ENCODE data around the gene SLC12A4.
A peak's percentile ranks its signal among the peaks of the same experiment; 100 is the strongest.

The SLC12A4 gene

GRCh38 chr16:67963662-67964321 is 4.6 kb downstream of the SLC12A4 start:
- no peaks in the 10 kb centered on the region for H3K9me3 ChIP-seq (ENCODE audit: control insufficient read depth in 5 of 5, low read length in 5 of 5)
- H3K4me1 ChIP-seq (ENCODE audit: control insufficient read depth in 5 of 5, insufficient read depth in 5 of 5, low read length in 5 of 5): peaks cover 27 to 94% (median 83%) of the 10 kb centered on the region in 5 donors
- peak overlapping the region in 1 of 5 donors; percentile 5 for H3K9ac ChIP-seq (ENCODE audit: low read length in 5 of 5)
- peak overlapping the region; percentile 84 for H3K27ac ChIP-seq (ENCODE audit: low read depth, low read length)
- peaks cover 0 to 50% (median 46%) of the 10 kb centered on the region in 5 donors for H3K36me3 ChIP-seq (ENCODE audit: control insufficient read depth in 5 of 5, insufficient read depth in 5 of 5, low read length in 5 of 5)
- peaks cover 0 to 3% (median 0%) of the 10 kb centered on the region in 5 donors for H3K27me3 ChIP-seq (ENCODE audit: control insufficient read depth in 5 of 5, insufficient read depth in 4 of 5, low read length in 5 of 5)
- H3K4me3 ChIP-seq (ENCODE audit: low read depth in 1 of 5, low read length in 5 of 5): peak overlapping the region in 2 of 5 donors; percentile 17 to 36

- Histone ChIP-seq H3K4me3 (ENCODE audit: low read depth in 1 of 5, low read length in 5 of 5) (peak overlapping the region in 2 of 5 donors; percentile 17 to 36), H3K27me3 (ENCODE audit: control insufficient read depth in 5 of 5, insufficient read depth in 4 of 5, low read length in 5 of 5) (peaks cover 0 to 3% (median 0%) of the 10 kb centered on the region in 5 donors), H3K4me1 (ENCODE audit: control insufficient read depth in 5 of 5, insufficient read depth in 5 of 5, low read length in 5 of 5) (peaks cover 27 to 97% (median 81%) of the 10 kb centered on the region in 5 donors), H3K9me3 (ENCODE audit: control insufficient read depth in 5 of 5, low read length in 5 of 5) (no peaks in the 10 kb centered on the region), H3K9ac (ENCODE audit: low read length in 5 of 5) (peak overlapping the region in 1 of 5 donors; percentile 5), H3K36me3 (ENCODE audit: control insufficient read depth in 5 of 5, insufficient read depth in 5 of 5, low read length in 5 of 5) (peaks cover 0 to 55% (median 52%) of the 10 kb centered on the region in 5 donors), H3K27ac (ENCODE audit: low read depth, low read length) (peak overlapping the region; percentile 84)
These were observed 5.2 kb downstream of the SLC12A4 start for GRCh38 chr16:67963292-67963661.

- Histone ChIP-seq H3K27ac (ENCODE audit: low read depth, low read length) (peak overlapping the region; percentile 84), H3K9me3 (ENCODE audit: control insufficient read depth in 5 of 5, low read length in 5 of 5) (no peaks in the 10 kb centered on the region), H3K36me3 (ENCODE audit: control insufficient read depth in 5 of 5, insufficient read depth in 5 of 5, low read length in 5 of 5) (peaks cover 0 to 66% (median 63%) of the 10 kb centered on the region in 5 donors), H3K4me3 (ENCODE audit: low read depth in 1 of 5, low read length in 5 of 5) (no peak overlapping the region), H3K27me3 (ENCODE audit: control insufficient read depth in 5 of 5, insufficient read depth in 4 of 5, low read length in 5 of 5) (peaks cover 0 to 3% (median 0%) of the 10 kb centered on the region in 5 donors), H3K4me1 (ENCODE audit: control insufficient read depth in 5 of 5, insufficient read depth in 5 of 5, low read length in 5 of 5) (peaks cover 23 to 88% (median 74%) of the 10 kb centered on the region in 5 donors), H3K9ac (ENCODE audit: low read length in 5 of 5) (peak overlapping the region in 1 of 5 donors; percentile 28)
These were observed 6.3 kb downstream of the SLC12A4 start for GRCh38 chr16:67962135-67962534.

- Histone ChIP-seq H3K27me3 (ENCODE audit: control insufficient read depth in 5 of 5, insufficient read depth in 4 of 5, low read length in 5 of 5) (peaks cover 0 to 3% (median 0%) of the 10 kb centered on the region in 5 donors), H3K9ac (ENCODE audit: low read length in 5 of 5) (peak overlapping the region in 1 of 5 donors; percentile 24), H3K4me3 (ENCODE audit: low read depth in 1 of 5, low read length in 5 of 5) (no peak overlapping the region), H3K4me1 (ENCODE audit: control insufficient read depth in 5 of 5, insufficient read depth in 5 of 5, low read length in 5 of 5) (peaks cover 18 to 82% (median 68%) of the 10 kb centered on the region in 5 donors), H3K36me3 (ENCODE audit: control insufficient read depth in 5 of 5, insufficient read depth in 5 of 5, low read length in 5 of 5) (peaks cover 0 to 66% (median 63%) of the 10 kb centered on the region in 5 donors), H3K9me3 (ENCODE audit: control insufficient read depth in 5 of 5, low read length in 5 of 5) (no peaks in the 10 kb centered on the region), H3K27ac (ENCODE audit: low read depth, low read length) (peak overlapping the region; percentile 84)
These were observed 6.9 kb downstream of the SLC12A4 start for GRCh38 chr16:67961551-67961957.

- Histone ChIP-seq H3K27ac (ENCODE audit: low read depth, low read length) (peak overlapping the region; percentile 84), H3K4me1 (ENCODE audit: control insufficient read depth in 5 of 5, insufficient read depth in 5 of 5, low read length in 5 of 5) (peaks cover 13 to 64% (median 54%) of the 10 kb centered on the region in 5 donors), H3K9me3 (ENCODE audit: control insufficient read depth in 5 of 5, low read length in 5 of 5) (no peaks in the 10 kb centered on the region), H3K36me3 (ENCODE audit: control insufficient read depth in 5 of 5, insufficient read depth in 5 of 5, low read length in 5 of 5) (peaks cover 0 to 76% (median 70%) of the 10 kb centered on the region in 5 donors), H3K9ac (ENCODE audit: low read length in 5 of 5) (peak overlapping the region in 2 of 5 donors; percentile 17 to 26), H3K4me3 (ENCODE audit: low read depth in 1 of 5, low read length in 5 of 5) (peak overlapping the region in 2 of 5 donors; percentile 12 to 42), H3K27me3 (ENCODE audit: control insufficient read depth in 5 of 5, insufficient read depth in 4 of 5, low read length in 5 of 5) (peaks cover 0 to 3% (median 0%) of the 10 kb centered on the region in 5 donors)
These were observed 8.7 kb downstream of the SLC12A4 start for GRCh38 chr16:67959536-67960329.

GRCh38 chr16:67957622-67958021 is 10.8 kb downstream of the SLC12A4 start:
- Histone ChIP-seq H3K4me3 (ENCODE audit: low read depth in 1 of 5, low read length in 5 of 5) (no peak overlapping the region), H3K36me3 (ENCODE audit: control insufficient read depth in 5 of 5, insufficient read depth in 5 of 5, low read length in 5 of 5) (peaks cover 0 to 87% (median 78%) of the 10 kb centered on the region in 5 donors), H3K27me3 (ENCODE audit: control insufficient read depth in 5 of 5, insufficient read depth in 4 of 5, low read length in 5 of 5) (peaks cover 0 to 3% (median 0%) of the 10 kb centered on the region in 5 donors), H3K27ac (ENCODE audit: low read depth, low read length) (peak overlapping the region; percentile 84), H3K9ac (ENCODE audit: low read length in 5 of 5) (no peak overlapping the region), H3K4me1 (ENCODE audit: control insufficient read depth in 5 of 5, insufficient read depth in 5 of 5, low read length in 5 of 5) (peaks cover 9 to 43% (median 33%) of the 10 kb centered on the region in 5 donors), H3K9me3 (ENCODE audit: control insufficient read depth in 5 of 5, low read length in 5 of 5) (no peaks in the 10 kb centered on the region)

GRCh38 chr16:67954421-67955196 is 13.8 kb downstream of the SLC12A4 start:
- no peak overlapping the region for H3K27ac ChIP-seq (ENCODE audit: low read depth, low read length)
- no peaks in the 10 kb centered on the region for H3K9me3 ChIP-seq (ENCODE audit: control insufficient read depth in 5 of 5, low read length in 5 of 5)
- no peak overlapping the region for H3K4me3 ChIP-seq (ENCODE audit: low read depth in 1 of 5, low read length in 5 of 5)
- peaks cover 7 to 24% (median 19%) of the 10 kb centered on the region in 5 donors for H3K4me1 ChIP-seq (ENCODE audit: control insufficient read depth in 5 of 5, insufficient read depth in 5 of 5, low read length in 5 of 5)
- H3K27me3 ChIP-seq (ENCODE audit: control insufficient read depth in 5 of 5, insufficient read depth in 4 of 5, low read length in 5 of 5): peaks cover 0 to 2% (median 0%) of the 10 kb centered on the region in 5 donors
- no peak overlapping the region for H3K9ac ChIP-seq (ENCODE audit: low read length in 5 of 5)
- H3K36me3 ChIP-seq (ENCODE audit: control insufficient read depth in 5 of 5, insufficient read depth in 5 of 5, low read length in 5 of 5): peaks cover 0 to 87% (median 79%) of the 10 kb centered on the region in 5 donors

GRCh38 chr16:67953641-67954375 is 14.6 kb downstream of the SLC12A4 start:
- Histone ChIP-seq H3K27me3 (ENCODE audit: control insufficient read depth in 5 of 5, insufficient read depth in 4 of 5, low read length in 5 of 5) (no peaks in the 10 kb centered on the region), H3K4me3 (ENCODE audit: low read depth in 1 of 5, low read length in 5 of 5) (no peak overlapping the region), H3K9ac (ENCODE audit: low read length in 5 of 5) (no peak overlapping the region), H3K27ac (ENCODE audit: low read depth, low read length) (no peak overlapping the region), H3K9me3 (ENCODE audit: control insufficient read depth in 5 of 5, low read length in 5 of 5) (no peaks in the 10 kb centered on the region), H3K4me1 (ENCODE audit: control insufficient read depth in 5 of 5, insufficient read depth in 5 of 5, low read length in 5 of 5) (peaks cover 5 to 16% (median 11%) of the 10 kb centered on the region in 5 donors), H3K36me3 (ENCODE audit: control insufficient read depth in 5 of 5, insufficient read depth in 5 of 5, low read length in 5 of 5) (peaks cover 0 to 88% (median 79%) of the 10 kb centered on the region in 5 donors)

- Histone ChIP-seq H3K4me1 (ENCODE audit: control insufficient read depth in 5 of 5, insufficient read depth in 5 of 5, low read length in 5 of 5) (peaks cover 5 to 11% (median 10%) of the 10 kb centered on the region in 5 donors), H3K36me3 (ENCODE audit: control insufficient read depth in 5 of 5, insufficient read depth in 5 of 5, low read length in 5 of 5) (peaks cover 0 to 95% (median 87%) of the 10 kb centered on the region in 5 donors), H3K9me3 (ENCODE audit: control insufficient read depth in 5 of 5, low read length in 5 of 5) (no peaks in the 10 kb centered on the region), H3K27me3 (ENCODE audit: control insufficient read depth in 5 of 5, insufficient read depth in 4 of 5, low read length in 5 of 5) (no peaks in the 10 kb centered on the region), H3K27ac (ENCODE audit: low read depth, low read length) (no peak overlapping the region), H3K4me3 (ENCODE audit: low read depth in 1 of 5, low read length in 5 of 5) (no peak overlapping the region), H3K9ac (ENCODE audit: low read length in 5 of 5) (no peak overlapping the region)
These were observed 17.0 kb downstream of the SLC12A4 start for GRCh38 chr16:67951485-67951884.
